NCI-H345 treated with DMSO at 0.1 percent for 48 hours (cell line): Measurements from ENCODE around the gene MAP7D2.
A peak's percentile ranks its signal among the peaks of the same experiment; 100 is the strongest.
"Not testable (repeated sequence)": the region's sequence is repeated elsewhere in the genome, so short reads cannot be mapped to it uniquely, and the experiment has no call there.

Experiments used
- DNase-seq: peaks from one replicate; lab custom pipeline; 2025; ENCODE audit not compliant: unreplicated experiment; lab: John Stamatoyannopoulos, UW

The MAP7D2 gene

GRCh38 chrX:20116577-20117240 lies at the start of gene MAP7D2:
TSS of gene MAP7D2 (minus strand) at chrX:20116907. CDS start at chrX:20116879, 28 bp downstream.
- no peak for DNase-seq

- not testable (repeated sequence) for DNase-seq
These were observed 45.8 kb upstream of the MAP7D2 start for GRCh38 chrX:20162516-20162915.

GRCh38 chrX:20159797-20160385 lies 43.2 kb upstream of the MAP7D2 start:
- no peak for DNase-seq

- no peak for DNase-seq
These were observed 35.0 kb upstream of the MAP7D2 start for GRCh38 chrX:20151689-20152088.

GRCh38 chrX:20149326-20149725 lies 32.6 kb upstream of the MAP7D2 start:
- DNase-seq = no peak

GRCh38 chrX:20147561-20147960 lies 30.9 kb upstream of the MAP7D2 start:
- DNase-seq = no peak

- DNase-seq = no peak
These were observed 27.8 kb upstream of the MAP7D2 start for GRCh38 chrX:20144491-20144890.

GRCh38 chrX:20143561-20143960 lies 26.9 kb upstream of the MAP7D2 start:
- DNase-seq = no peak

- DNase-seq = no peak
These were observed 26.4 kb upstream of the MAP7D2 start for GRCh38 chrX:20143111-20143510.

- DNase-seq = peak; percentile 90
These were observed 24.8 kb upstream of the MAP7D2 start, which contains the start of gene EIF1AX for GRCh38 chrX:20141281-20142220. TSS of gene EIF1AX (minus strand) at chrX:20141838. CDS start at chrX:20141640, 198 bp downstream.

GRCh38 chrX:20140420-20140819 lies 23.7 kb upstream of the MAP7D2 start:
- DNase-seq = no peak

GRCh38 chrX:20139966-20140365 lies 23.3 kb upstream of the MAP7D2 start:
- no peak for DNase-seq

- no peak for DNase-seq
These were observed 19.2 kb upstream of the MAP7D2 start for GRCh38 chrX:20135944-20136343.

GRCh38 chrX:20132666-20133065 lies 16.0 kb upstream of the MAP7D2 start:
- DNase-seq = no peak

- no peak for DNase-seq
These were observed 13.7 kb upstream of the MAP7D2 start for GRCh38 chrX:20130357-20130756.

- DNase-seq = no peak
These were observed 12.8 kb upstream of the MAP7D2 start for GRCh38 chrX:20129547-20129946.

- DNase-seq = no peak
These were observed 12.0 kb upstream of the MAP7D2 start for GRCh38 chrX:20128670-20129069.

GRCh38 chrX:20127440-20127839 lies 10.7 kb upstream of the MAP7D2 start:
- DNase-seq = not testable (repeated sequence)

- not testable (repeated sequence) for DNase-seq
These were observed 10.1 kb upstream of the MAP7D2 start for GRCh38 chrX:20126833-20127232.

- DNase-seq = no peak
These were observed 8.3 kb upstream of the MAP7D2 start for GRCh38 chrX:20124964-20125363.

GRCh38 chrX:20118065-20118824 lies 1.5 kb upstream of the MAP7D2 start:
- DNase-seq = no peak
